HEK293 (cell line): Measurements from ENCODE around the gene PLEKHG5.

Source experiments
- CTCF ChIA-PET: fragments of 350-600 bp; formaldehyde crosslinking; extraction: SDS; loops from one replicate; lab custom pipeline; 2021; ENCODE audit warnings: antibody characterized with exemption; lab: Yijun Ruan, JAX
- POLR2A ChIA-PET: fragments of 300-600 bp; formaldehyde crosslinking; extraction: SDS; loops from one replicate; lab custom pipeline; 2020; ENCODE audit warnings: antibody characterized with exemption, inconsistent platforms; lab: Yijun Ruan, JAX
- H3K27ac ChIP-seq: fragments of 200-500 bp; sonication (Bioruptor generic); 2 replicates; pipeline ENCODE4 v1.5.1; 2014; ENCODE audit warnings: low read depth, low read length, control low read depth, inconsistent platforms; ENCODE audit errors: extremely low read depth
- H3K36me3 ChIP-seq, 2 experiments: fragments of 200-500 bp in 1 of 2; sonication (Bioruptor generic) in 1 of 2; 1 replicate in 1 of 2; 2 replicates in 1 of 2; pipeline ENCODE4 v1.5.1; 2014 to 2017; ENCODE audit warnings: inconsistent platforms in 2 of 2, low read length in 2 of 2; ENCODE audit not compliant: control insufficient read depth in 2 of 2, insufficient read depth in 1 of 2
- H3K4me1 ChIP-seq: fragments of 200-500 bp; sonication (Bioruptor generic); 2 replicates; pipeline ENCODE4 v1.5.1; 2014; ENCODE audit warnings: mild to moderate bottlenecking, low read length, inconsistent platforms; ENCODE audit not compliant: control insufficient read depth, insufficient read depth
- H3K4me3 ChIP-seq: 2 replicates; pipeline ENCODE4 v1.5.1; 2011; ENCODE audit warnings: low read depth, mild to moderate bottlenecking, control low read depth, low read length, moderate library complexity
- H3K9me3 ChIP-seq: fragments of 200-500 bp; sonication (Bioruptor generic); 2 replicates; pipeline ENCODE4 v1.5.1; 2014; ENCODE audit warnings: low read depth, low read length, inconsistent platforms; ENCODE audit not compliant: control insufficient read depth, insufficient read depth
- BCL11B ChIP-seq: fragments of 450-650 bp; formaldehyde crosslinking; IDR thresholded peaks from 2 replicates; pipeline ENCODE4 v1.5.1; 2016; ENCODE audit warnings: low read depth, missing biosample characterization, missing genetic modification characterization
- GLIS1 ChIP-seq: fragments of 450-650 bp; formaldehyde crosslinking; IDR thresholded peaks from 2 replicates; pipeline ENCODE4 v1.5.1; 2016; ENCODE audit warnings: missing biosample characterization, missing genetic modification characterization
- GLIS2 ChIP-seq: fragments of 450-650 bp; formaldehyde crosslinking; IDR thresholded peaks from 2 replicates; pipeline ENCODE4 v1.5.1; 2016; ENCODE audit warnings: missing biosample characterization, missing genetic modification characterization
- TSHZ1 ChIP-seq: fragments of 450-650 bp; formaldehyde crosslinking; IDR thresholded peaks from 2 replicates; pipeline ENCODE4 v1.5.1; 2016; ENCODE audit warnings: missing biosample characterization, missing genetic modification characterization, borderline replicate concordance
- ZBTB48 ChIP-seq: fragments of 450-650 bp; formaldehyde crosslinking; IDR thresholded peaks from 2 replicates; pipeline ENCODE4 v1.5.1; 2016; ENCODE audit warnings: missing biosample characterization, missing genetic modification characterization
- ZFHX2 ChIP-seq: fragments of 450-650 bp; formaldehyde crosslinking; conservative IDR thresholded peaks from 2 replicates; pipeline ENCODE4 v1.5.1; 2016; ENCODE audit warnings: missing biosample characterization, missing genetic modification characterization
- ZFP41 ChIP-seq: fragments of 450-650 bp; formaldehyde crosslinking; IDR thresholded peaks from 2 replicates; pipeline ENCODE4 v1.5.1; 2016; ENCODE audit warnings: missing biosample characterization, missing genetic modification characterization, borderline replicate concordance
- ZNF155 ChIP-seq: fragments of 450-650 bp; formaldehyde crosslinking; IDR thresholded peaks from 2 replicates; pipeline ENCODE4 v1.5.1; 2016; ENCODE audit warnings: missing biosample characterization, missing genetic modification characterization
- ZNF211 ChIP-seq: fragments of 450-650 bp; formaldehyde crosslinking; IDR thresholded peaks from 2 replicates; pipeline ENCODE4 v1.5.1; 2016; ENCODE audit warnings: low read depth, missing biosample characterization, missing genetic modification characterization
- ZNF239 ChIP-seq: fragments of 450-650 bp; formaldehyde crosslinking; IDR thresholded peaks from 2 replicates; pipeline ENCODE4 v1.5.1; 2016; ENCODE audit warnings: missing biosample characterization, missing genetic modification characterization
- ZNF24 ChIP-seq: fragments of 450-650 bp; formaldehyde crosslinking; IDR thresholded peaks from 2 replicates; pipeline ENCODE4 v1.5.1; 2016; ENCODE audit warnings: missing biosample characterization, missing genetic modification characterization
- ZNF26 ChIP-seq: fragments of 450-650 bp; formaldehyde crosslinking; IDR thresholded peaks from 2 replicates; pipeline ENCODE4 v1.5.1; 2016; ENCODE audit warnings: missing biosample characterization, missing genetic modification characterization
- ZNF274 ChIP-seq, 2 experiments: fragments of 200-500 bp in 1 of 2; fragments of 450-650 bp in 1 of 2; sonication (Bioruptor generic) in 1 of 2; formaldehyde crosslinking in 1 of 2; IDR thresholded peaks; 2 replicates each; pipeline versions ENCODE4 v1.5.1 to v1.6.1; 2014 to 2016; ENCODE audit warnings: borderline replicate concordance in 1 of 2, inconsistent platforms in 1 of 2, low read length in 1 of 2, missing biosample characterization in 1 of 2, missing genetic modification characterization in 1 of 2
- ZNF335 ChIP-seq: fragments of 450-650 bp; formaldehyde crosslinking; conservative IDR thresholded peaks from 2 replicates; pipeline ENCODE4 v1.5.1; 2016; ENCODE audit warnings: missing biosample characterization, missing genetic modification characterization
- ZNF394 ChIP-seq: fragments of 450-650 bp; formaldehyde crosslinking; IDR thresholded peaks from 2 replicates; pipeline ENCODE4 v1.5.1; 2016; ENCODE audit warnings: missing biosample characterization, missing genetic modification characterization, mild to moderate bottlenecking, moderate library complexity, borderline replicate concordance
- ZNF664 ChIP-seq: fragments of 450-650 bp; formaldehyde crosslinking; IDR thresholded peaks from 2 replicates; pipeline ENCODE4 v1.5.1; 2016; ENCODE audit warnings: missing biosample characterization, missing genetic modification characterization
- ZNF768 ChIP-seq: fragments of 450-650 bp; formaldehyde crosslinking; IDR thresholded peaks from 2 replicates; pipeline ENCODE4 v1.5.1; 2018; ENCODE audit warnings: missing biosample characterization, mild to moderate bottlenecking, missing genetic modification characterization
- ZNF830 ChIP-seq: fragments of 450-650 bp; IDR thresholded peaks from 2 replicates; pipeline ENCODE4 v1.5.0; 2018; ENCODE audit warnings: missing biosample characterization, missing genetic modification characterization, low read depth, mild to moderate bottlenecking, moderate library complexity

PLEKHG5 gene

DNA sequence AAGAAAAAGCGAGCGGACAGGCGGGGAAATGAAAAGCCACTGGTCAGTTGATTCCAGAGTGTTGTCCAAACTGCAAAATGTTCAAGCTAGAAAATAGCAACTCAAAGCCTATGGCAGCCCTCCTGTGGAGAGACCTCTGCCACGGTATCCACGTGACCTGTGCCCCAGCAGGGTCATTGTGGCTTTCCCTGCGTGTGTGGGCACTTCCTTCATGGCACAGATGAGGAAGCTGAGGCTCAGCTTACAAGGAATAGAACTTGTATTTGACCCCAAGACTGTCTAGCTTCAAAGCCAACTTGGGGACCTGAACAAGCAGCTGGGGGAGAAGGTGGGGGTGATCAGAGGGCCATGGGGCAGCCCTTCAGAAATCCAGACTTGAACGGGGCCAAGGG lies 15.6 kb upstream of the PLEKHG5 start:
- H3K36me3 ChIP-seq = no peaks in the 10 kb centered on the region
- ChIA-PET POLR2A (no interaction called here), CTCF (interaction anchor here (1.0 to 1.4 kb wide), 3 partner anchors 17 to 35 kb away, joined by 3 to 5 read pairs (median 5); no protein-coding TSS in a partner anchor)
- no peak overlapping the region for H3K27ac ChIP-seq
- H3K9me3 ChIP-seq = no peaks in the 10 kb centered on the region
- no peak for TF ChIP-seq ZFHX2 (tag by site-specific recombination)
- H3K4me1 ChIP-seq = no peaks in the 10 kb centered on the region
- no peak overlapping the region for H3K4me3 ChIP-seq

DNA sequence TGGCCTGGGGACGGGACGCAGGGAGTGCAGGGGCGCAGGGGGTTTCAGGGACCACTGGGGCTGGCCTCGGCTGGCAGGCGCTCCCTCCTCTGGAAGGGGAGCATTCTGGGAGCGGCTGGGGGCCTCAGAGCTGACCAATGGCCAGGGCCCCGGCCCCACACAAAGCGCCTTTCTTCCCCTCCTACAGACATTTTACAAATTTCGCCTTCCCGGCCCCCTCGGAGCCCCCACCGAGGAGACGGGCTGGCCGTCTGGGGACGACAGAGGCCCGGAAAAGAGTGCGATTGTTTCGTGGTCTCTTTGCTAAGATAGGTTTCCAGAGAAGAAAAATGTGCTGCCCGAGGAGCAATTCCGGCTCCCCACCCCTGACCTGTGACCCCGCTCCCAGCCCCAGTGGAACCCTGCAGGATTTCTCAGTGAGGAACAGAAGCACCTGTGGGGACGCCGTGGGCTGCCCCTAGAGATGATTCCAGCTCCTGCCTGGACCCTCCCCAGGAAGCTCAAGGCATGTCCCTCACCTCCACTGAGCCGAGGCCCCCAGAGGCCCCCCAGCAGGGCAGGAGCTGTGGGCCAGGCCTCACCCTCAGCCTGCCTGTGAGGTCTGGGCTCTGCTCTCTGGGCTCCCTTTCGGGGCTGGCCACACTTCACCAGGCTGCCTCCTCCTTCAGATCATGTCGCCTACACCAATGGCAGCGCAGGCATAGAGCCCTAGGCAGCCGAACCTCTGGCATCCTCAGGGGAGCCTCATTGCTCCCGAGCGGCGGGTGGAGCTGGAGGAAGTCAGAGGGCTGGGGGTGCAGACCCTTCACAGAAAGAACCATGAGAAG lies 15.0 kb upstream of the PLEKHG5 start:
- ChIA-PET CTCF (interaction anchor here (1.0 to 1.4 kb wide), 2 partner anchors 17 to 36 kb away, joined by 3 to 5 read pairs; no protein-coding TSS in a partner anchor), POLR2A (no interaction called here)
- TF ChIP-seq ZNF24 (no peak), ZNF335 (0 out of 2 replicates have a peak, but pooled peaks have one; percentile 26), ZNF830 (tag by site-specific recombination) (no peak), GLIS2 (tag by site-specific recombination) (0 out of 2 replicates have a peak, but pooled peaks have one; percentile 11), ZNF239 (tag by site-specific recombination) (no peak), BCL11B (tag by site-specific recombination) (no peak), GLIS1 (tag by site-specific recombination) (peak; percentile 74)

GRCh38 chr1:6505367-6506209 lies 14.1 kb upstream of the PLEKHG5 start:
- POLR2A ChIA-PET = interaction anchor here (0.6 to 1.3 kb wide), 2 partner anchors 15 to 86 kb away, joined by 3 to 4 read pairs; partner anchors contain the start of gene HES2

More for the DNA sequence above, 15.0 kb upstream of the PLEKHG5 start:
- H3K9me3 ChIP-seq = no peaks in the 10 kb centered on the region
- H3K4me3 ChIP-seq = no peak overlapping the region
- no peak overlapping the region for H3K27ac ChIP-seq
- H3K4me1 ChIP-seq = no peaks in the 10 kb centered on the region
- H3K36me3 ChIP-seq = no peaks in the 10 kb centered on the region

More at GRCh38 chr1:6505367-6506209, 14.1 kb upstream of the PLEKHG5 start:
- Histone ChIP-seq H3K4me1 (no peaks in the 10 kb centered on the region), H3K4me3 (no peak overlapping the region), H3K36me3 (no peaks in the 10 kb centered on the region), H3K9me3 (no peaks in the 10 kb centered on the region)
- CTCF ChIA-PET = interaction anchor here (0.7 to 1.0 kb wide), 3 partner anchors 16 to 24 kb away, joined by 3 to 7 read pairs (median 4); no protein-coding TSS in a partner anchor
- TF ChIP-seq ZNF394 = no peak
- no peak for TF ChIP-seq ZNF211 (tag by site-specific recombination)
- TF ChIP-seq ZFP41 (tag by site-specific recombination) = no peak
- TF ChIP-seq TSHZ1 (tag by site-specific recombination) = no peak
- TF ChIP-seq ZNF664 = no peak
- no peak for TF ChIP-seq ZNF768 (tag by site-specific recombination)
- TF ChIP-seq ZNF26 (tag by site-specific recombination) = no peak
- no peak for TF ChIP-seq ZNF274 (IDR thresholded peaks at IDR 0.05; ENCODE audit: low read length)
- TF ChIP-seq ZNF274 (tag by site-specific recombination; IDR thresholded peaks at IDR 0.05; ENCODE audit: borderline replicate concordance) = no peak
- no peak for TF ChIP-seq ZNF155 (tag by site-specific recombination)
- TF ChIP-seq ZBTB48 (tag by site-specific recombination) = no peak
- TF ChIP-seq, all 188 proteins: peak for 0
- H3K27ac ChIP-seq = no peak overlapping the region
